Heart left ventricle (tissue), 13 donors: Measurements from ENCODE around the gene ATP8A1.

Experiments used
- POLR2A ChIP-seq, 2 donors: fragments of 450-650 bp; IDR thresholded peaks; one replicate each; pipeline ENCODE4 v1.6.1; 2017; ENCODE audit warnings: antibody characterized with exemption in 2 of 2, mild to moderate bottlenecking in 2 of 2, moderate library complexity in 2 of 2
- TF ChIP-seq, protein P1 (sequence below), 12 donors: fragments of 200-600 bp; sonication (generic) in 4 of 12; IDR thresholded peaks; one replicate each; pipeline versions ENCODE4 v1.5.0 to v1.8.0; 2018 to 2022; ENCODE audit warnings: antibody characterized with exemption in 12 of 12, mild to moderate bottlenecking in 5 of 12
- donor health status: ischemic (EF 13 %, LVEDD 7.1; RV severe dilation, severe dysfunction).
- donor health status: DM: no; HTN: yes; CAD: no.
- donor health status: DM: no; HTN: no; CAD: no.
- donor health status: ischemic (EF 25% LVEDD 6.9; RV normal size, moderate dysfunction).
- donor health status: ischemic (EF 25% LVEDD 5.7; RV mildly dilated, moderate dysfunction).
- donor health status: ischemic (EF 35%, LVEDD 5.7; RV mildly dilated, moderate dysfunction).
- donor health status: nonischemic (EF 11% LVEDD 7.7; RV severe dilation, severe dysfunction).
- donor health status: DM: yes; HTN: yes; CAD: no.
- donor health status: PGD.
- donor health status: ischemic (EF 29% LVEDD 5.4; RV normal size, mild dysfunction).
- donor health status: nonischemic (EF 23%, LVEDD 6.1; RV moderate dilation, normal function).

DNA sequence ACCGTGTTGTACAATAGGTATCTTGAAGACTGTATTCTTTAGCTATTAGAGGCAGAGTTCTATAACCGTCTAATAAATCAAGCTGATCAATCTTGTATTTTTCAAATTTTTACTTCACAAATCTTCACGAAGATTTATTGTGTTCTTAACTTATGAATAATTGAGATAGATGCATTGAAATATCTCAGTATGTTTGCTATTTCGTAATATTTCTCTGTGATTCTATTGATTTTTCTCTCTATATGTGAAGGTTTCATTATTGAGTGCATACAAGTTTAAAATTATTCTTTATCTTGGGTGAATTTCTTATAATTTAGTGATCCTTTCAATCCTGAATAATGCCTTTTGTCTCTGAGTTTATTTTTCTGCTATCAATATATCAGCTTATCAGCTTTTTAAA lies 279.4 kb downstream of the ATP8A1 start:
- TF ChIP-seq, protein P1, sequence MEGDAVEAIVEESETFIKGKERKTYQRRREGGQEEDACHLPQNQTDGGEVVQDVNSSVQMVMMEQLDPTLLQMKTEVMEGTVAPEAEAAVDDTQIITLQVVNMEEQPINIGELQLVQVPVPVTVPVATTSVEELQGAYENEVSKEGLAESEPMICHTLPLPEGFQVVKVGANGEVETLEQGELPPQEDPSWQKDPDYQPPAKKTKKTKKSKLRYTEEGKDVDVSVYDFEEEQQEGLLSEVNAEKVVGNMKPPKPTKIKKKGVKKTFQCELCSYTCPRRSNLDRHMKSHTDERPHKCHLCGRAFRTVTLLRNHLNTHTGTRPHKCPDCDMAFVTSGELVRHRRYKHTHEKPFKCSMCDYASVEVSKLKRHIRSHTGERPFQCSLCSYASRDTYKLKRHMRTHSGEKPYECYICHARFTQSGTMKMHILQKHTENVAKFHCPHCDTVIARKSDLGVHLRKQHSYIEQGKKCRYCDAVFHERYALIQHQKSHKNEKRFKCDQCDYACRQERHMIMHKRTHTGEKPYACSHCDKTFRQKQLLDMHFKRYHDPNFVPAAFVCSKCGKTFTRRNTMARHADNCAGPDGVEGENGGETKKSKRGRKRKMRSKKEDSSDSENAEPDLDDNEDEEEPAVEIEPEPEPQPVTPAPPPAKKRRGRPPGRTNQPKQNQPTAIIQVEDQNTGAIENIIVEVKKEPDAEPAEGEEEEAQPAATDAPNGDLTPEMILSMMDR (IDR thresholded peaks at IDR 0.05): no peak
- TF ChIP-seq POLR2A (IDR thresholded peaks at IDR 0.05): no peak
